ENCODE measurements around the gene GGTLC1. TPM values are rescaled to one million over a fixed set of nuclear protein-coding genes. Genes with fewer than 3 reads are reported as not detected.
A peak's percentile ranks its signal among the peaks of the same experiment; 100 is the strongest.
"Not testable (repeated sequence)": the region's sequence is repeated elsewhere in the genome, so short reads cannot be mapped to it uniquely, and the experiment has no call there.

Gene GGTLC1
- total RNA-seq, 1 experiment from 2014 or later, result not detected

GRCh38 chr20:23985066-23985789, 3.4 kb downstream of the GGTLC1 start:
- H3K9ac ChIP-seq (ENCODE audit: low read length); H3K79me2 ChIP-seq (ENCODE audit: low read length); DNase-seq; H3K36me3 ChIP-seq (ENCODE audit: low read depth, low read length); H3K4me2 ChIP-seq (ENCODE audit: low read length); H4K20me1 ChIP-seq (ENCODE audit: low read length); H3K9me3 ChIP-seq (ENCODE audit: low read length); H3F3A ChIP-seq (ENCODE audit: low read length, unreplicated experiment); H2AFZ ChIP-seq (ENCODE audit: low read length); H3K27me3 ChIP-seq (ENCODE audit: low read length); CTCF ChIA-PET; H3K4me3 ChIP-seq (ENCODE audit: low read length); H3K9me2 ChIP-seq (replicated peaks; ENCODE audit: low read length); BruUV-seq (replicated peaks); H3K4me1 ChIP-seq (ENCODE audit: insufficient read depth, low read length); ATAC-seq; intact Hi-C loops (cut with micrococcal nuclease); POLR2A ChIA-PET (ENCODE audit: unreplicated experiment); H3K27ac ChIP-seq (ENCODE audit: low read length): not testable (repeated sequence)
- TF ChIP-seq CTCF (conservative IDR thresholded peaks at IDR 0.05; ENCODE audit: low read depth, low read length), result 0 out of 2 replicates have a peak, but pooled peaks have one; percentile 12

- intact Hi-C loops (cut with micrococcal nuclease); H3K79me2 ChIP-seq (ENCODE audit: low read length); H3K4me3 ChIP-seq (ENCODE audit: low read length); CTCF ChIA-PET; H3K4me2 ChIP-seq (ENCODE audit: low read length); H3K27ac ChIP-seq (ENCODE audit: low read length); H3K27me3 ChIP-seq (ENCODE audit: low read length); DNase-seq; POLR2A ChIA-PET (ENCODE audit: unreplicated experiment); H3K9me2 ChIP-seq (replicated peaks; ENCODE audit: low read length); ATAC-seq; H2AFZ ChIP-seq (ENCODE audit: low read length); BruUV-seq (replicated peaks); H3F3A ChIP-seq (ENCODE audit: low read length, unreplicated experiment); H4K20me1 ChIP-seq (ENCODE audit: low read length); H3K9ac ChIP-seq (ENCODE audit: low read length); H3K4me1 ChIP-seq (ENCODE audit: insufficient read depth, low read length); H3K9me3 ChIP-seq (ENCODE audit: low read length); H3K36me3 ChIP-seq (ENCODE audit: low read depth, low read length): not testable (repeated sequence)
- peak; percentile 18; the same call in 1 of the 2 replicates for TF ChIP-seq CTCF (conservative IDR thresholded peaks at IDR 0.05; ENCODE audit: low read depth, low read length)
Measured at GRCh38 chr20:23984476-23985023, 4.0 kb downstream of the GGTLC1 start.

- DNase-seq; H3K4me1 ChIP-seq (ENCODE audit: insufficient read depth, low read length); H3K9me2 ChIP-seq (replicated peaks; ENCODE audit: low read length); H4K20me1 ChIP-seq (ENCODE audit: low read length); ATAC-seq; BruUV-seq (replicated peaks); H3K36me3 ChIP-seq (ENCODE audit: low read depth, low read length); H3K4me3 ChIP-seq (ENCODE audit: low read length); H2AFZ ChIP-seq (ENCODE audit: low read length); intact Hi-C loops (cut with micrococcal nuclease); H3K79me2 ChIP-seq (ENCODE audit: low read length); H3F3A ChIP-seq (ENCODE audit: low read length, unreplicated experiment); CTCF ChIA-PET; H3K4me2 ChIP-seq (ENCODE audit: low read length); H3K9me3 ChIP-seq (ENCODE audit: low read length); H3K9ac ChIP-seq (ENCODE audit: low read length); H3K27me3 ChIP-seq (ENCODE audit: low read length); POLR2A ChIA-PET (ENCODE audit: unreplicated experiment); H3K27ac ChIP-seq (ENCODE audit: low read length): not testable (repeated sequence)
Measured at GRCh38 chr20:23982112-23983018, 6.2 kb downstream of the GGTLC1 start.

GRCh38 chr20:23981526-23981925, 7.1 kb downstream of the GGTLC1 start:
- H3K27me3 ChIP-seq (ENCODE audit: low read length); intact Hi-C loops (cut with micrococcal nuclease); H3K9ac ChIP-seq (ENCODE audit: low read length); BruUV-seq (replicated peaks); H3K9me2 ChIP-seq (replicated peaks; ENCODE audit: low read length); H3K4me3 ChIP-seq (ENCODE audit: low read length); H3K4me1 ChIP-seq (ENCODE audit: insufficient read depth, low read length); H3F3A ChIP-seq (ENCODE audit: low read length, unreplicated experiment); H2AFZ ChIP-seq (ENCODE audit: low read length); H3K9me3 ChIP-seq (ENCODE audit: low read length); H4K20me1 ChIP-seq (ENCODE audit: low read length); DNase-seq; POLR2A ChIA-PET (ENCODE audit: unreplicated experiment); CTCF ChIA-PET; H3K4me2 ChIP-seq (ENCODE audit: low read length); H3K79me2 ChIP-seq (ENCODE audit: low read length); H3K27ac ChIP-seq (ENCODE audit: low read length); ATAC-seq; H3K36me3 ChIP-seq (ENCODE audit: low read depth, low read length): not testable (repeated sequence)

GRCh38 chr20:23981014-23981413, 7.6 kb downstream of the GGTLC1 start:
- H2AFZ ChIP-seq (ENCODE audit: low read length); H3K4me1 ChIP-seq (ENCODE audit: insufficient read depth, low read length); H3K9me3 ChIP-seq (ENCODE audit: low read length); H3K27ac ChIP-seq (ENCODE audit: low read length); ATAC-seq; DNase-seq; BruUV-seq (replicated peaks); POLR2A ChIA-PET (ENCODE audit: unreplicated experiment); H3K9me2 ChIP-seq (replicated peaks; ENCODE audit: low read length); H3K27me3 ChIP-seq (ENCODE audit: low read length); H3K4me2 ChIP-seq (ENCODE audit: low read length); H3F3A ChIP-seq (ENCODE audit: low read length, unreplicated experiment); H3K9ac ChIP-seq (ENCODE audit: low read length); H3K36me3 ChIP-seq (ENCODE audit: low read depth, low read length); H3K4me3 ChIP-seq (ENCODE audit: low read length); CTCF ChIA-PET; H3K79me2 ChIP-seq (ENCODE audit: low read length); intact Hi-C loops (cut with micrococcal nuclease); H4K20me1 ChIP-seq (ENCODE audit: low read length): not testable (repeated sequence)
